Keratinocyte (primary cell): ENCODE results near the gene WASF1. TPM values are rescaled to one million over a fixed set of nuclear protein-coding genes. Genes with fewer than 3 reads are reported as not detected.

Experiments
- DNase-seq: peaks from one replicate; pipeline ENCODE4 v3.0.0-alpha.2; 2011; ENCODE audit warnings: low read depth, missing footprints, low spot score
- FAIRE-seq: peaks from 2 replicates; lab custom pipeline; 2011; peaks lifted over from hg19 to GRCh38; lab: Jason Lieb, UNC
- H2AFZ ChIP-seq: 2 replicates; pipeline ENCODE4 v1.6.0; 2012; ENCODE audit warnings: low read length, control low read depth, inconsistent platforms; ENCODE audit not compliant: control insufficient read depth
- H3K27ac ChIP-seq: 2 replicates; pipeline ENCODE4 v1.5.1; 2011; ENCODE audit warnings: low read length; ENCODE audit not compliant: control insufficient read depth, insufficient read depth
- H3K27me3 ChIP-seq: 3 replicates; pipeline ENCODE4 v1.6.0; 2011; ENCODE audit warnings: low read length; ENCODE audit not compliant: control insufficient read depth, insufficient read depth; ENCODE audit errors: extremely low read depth
- H3K36me3 ChIP-seq, 2 experiments: 2 replicates in 1 of 2; 3 replicates in 1 of 2; pipeline ENCODE4 v1.5.1; 2011; ENCODE audit warnings: low read length in 2 of 2, mild to moderate bottlenecking in 1 of 2; ENCODE audit not compliant: control insufficient read depth in 2 of 2, insufficient read depth in 2 of 2; ENCODE audit errors: extremely low read depth in 1 of 2
- H3K4me1 ChIP-seq: 3 replicates; pipeline ENCODE4 v1.5.1; 2011; ENCODE audit warnings: low read length; ENCODE audit not compliant: control insufficient read depth, insufficient read depth; ENCODE audit errors: extremely low read depth
- H3K4me2 ChIP-seq: 3 replicates; pipeline ENCODE4 v1.6.0; 2011; ENCODE audit warnings: low read depth, low read length; ENCODE audit not compliant: control insufficient read depth, insufficient read depth; ENCODE audit errors: extremely low read depth
- H3K4me3 ChIP-seq, 3 experiments: fragments of 200-600 bp in 1 of 3; sonication (generic) in 1 of 3; 2 replicates in 2 of 3; 3 replicates in 1 of 3; pipeline ENCODE4 v1.5.1; 2011 to 2016; ENCODE audit warnings: low read length in 3 of 3, mild to moderate bottlenecking in 3 of 3, control low read depth in 2 of 3, inconsistent platforms in 1 of 3, low read depth in 1 of 3, mixed read lengths in 1 of 3, mixed run types in 1 of 3, moderate library complexity in 1 of 3; ENCODE audit not compliant: control insufficient read depth in 2 of 3, insufficient read depth in 2 of 3; ENCODE audit errors: extremely low read depth in 1 of 3
- H3K79me2 ChIP-seq: 2 replicates; pipeline ENCODE4 v1.6.0; 2012; ENCODE audit warnings: low read length; ENCODE audit not compliant: control insufficient read depth, insufficient read depth
- H3K9ac ChIP-seq: 3 replicates; pipeline ENCODE4 v1.6.0; 2011; ENCODE audit warnings: low read length; ENCODE audit not compliant: control insufficient read depth, insufficient read depth; ENCODE audit errors: extremely low read depth
- H3K9me1 ChIP-seq: 3 replicates; pipeline ENCODE4 v1.6.0; 2011; ENCODE audit warnings: low read length; ENCODE audit not compliant: control insufficient read depth, insufficient read depth; ENCODE audit errors: extremely low read depth
- H3K9me3 ChIP-seq: 2 replicates; pipeline ENCODE4 v1.5.1; 2012; ENCODE audit warnings: low read depth, low read length; ENCODE audit not compliant: control insufficient read depth
- H4K20me1 ChIP-seq: 3 replicates; pipeline ENCODE4 v1.6.0; 2011; ENCODE audit warnings: low read length; ENCODE audit not compliant: control insufficient read depth, insufficient read depth; ENCODE audit errors: extremely low read depth
- CTCF ChIP-seq, 3 experiments: IDR thresholded peaks in 1 of 3; conservative IDR thresholded peaks in 1 of 3; optimal IDR thresholded peaks in 1 of 3; 2 replicates in 2 of 3; 3 replicates in 1 of 3; pipeline versions ENCODE3 to v1.5.1; 2011; ENCODE audit warnings: low read length in 3 of 3, mild to moderate bottlenecking in 3 of 3, moderate library complexity in 2 of 3, control low read depth in 1 of 3, inconsistent platforms in 1 of 3; ENCODE audit not compliant: insufficient read depth in 2 of 3; ENCODE audit errors: extremely low read depth in 1 of 3
- EZH2 ChIP-seq: IDR thresholded peaks from one replicate; pipeline ENCODE4 v1.6.1; 2012; ENCODE audit warnings: inconsistent platforms, mild to moderate bottlenecking, low read length, moderate library complexity
- dilution Hi-C: fragments of 300-500 bp; cut with MboI; formaldehyde crosslinking; loops from one replicate; pipeline ENCODE4 v1.7.0; 2020; ENCODE audit warnings: low sequenced_read_pairs; ENCODE audit not compliant: extremely low pct_ligation_motif_present
- polyA plus RNA-seq, 5 experiments: library from polyadenylated mRNA; depleted of rRNA in 3 of 5; stranded (reverse) in 3 of 5; stranded (forward) in 1 of 5; unstranded in 1 of 5; fragments of >200 nt; gene quantifications; 1 replicate in 1 of 5; 2 replicates in 3 of 5; 3 replicates in 1 of 5; pipeline versions ENCODE4 v1.2.1 to v1.2.3, GENCODE V29; 2011 to 2012; ENCODE audit warnings: missing spikeins in 2 of 5, low read depth in 1 of 5, low replicate concordance in 1 of 5

Gene WASF1
- polyA plus RNA-seq, 1 donor (not counting 4 experiments of a cell fraction or from before 2014, with no cell fraction given) = 20.9 TPM

DNA sequence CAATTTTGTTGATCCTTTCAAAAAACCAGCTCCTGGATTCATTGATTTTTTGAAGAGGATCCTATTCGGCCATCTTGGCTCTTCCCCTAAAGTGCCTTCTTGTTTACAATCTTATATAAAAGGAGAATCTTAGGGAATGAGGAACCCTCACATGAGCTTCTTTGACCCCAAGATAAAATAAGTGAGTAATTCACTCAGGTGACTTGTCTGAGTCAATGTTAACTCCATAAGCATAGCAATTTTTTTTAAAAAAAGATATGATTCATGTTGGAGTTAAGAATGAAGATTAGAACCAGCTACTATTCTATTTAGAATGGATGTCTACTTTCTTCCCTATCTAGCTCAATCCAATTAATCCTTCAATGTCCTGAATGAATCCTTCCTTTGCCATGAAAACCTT is 21.0 kb downstream of the WASF1 start:
- Histone ChIP-seq H3K9ac (no peak overlapping the region), H3K27me3 (no peaks in the 10 kb centered on the region), H3K27ac (no peak overlapping the region), H2AFZ (no peak overlapping the region), H3K36me3 (no peaks in the 10 kb centered on the region), H3K4me3 (no peak overlapping the region), H3K9me3 (no peaks in the 10 kb centered on the region), H4K20me1 (no peaks in the 10 kb centered on the region), H3K4me2 (no peak overlapping the region), H3K4me1 (no peaks in the 10 kb centered on the region), H3K79me2 (peaks cover 13% of the 10 kb centered on the region), H3K9me1 (no peaks in the 10 kb centered on the region)
- dilution Hi-C loops = no loop called here
- no peak for TF ChIP-seq EZH2
- no peak for TF ChIP-seq CTCF (optimal IDR thresholded peaks at IDR 0.05 in 1 of 3, IDR thresholded peaks at IDR 0.05 in 1 of 3, conservative IDR thresholded peaks at IDR 0.05 in 1 of 3; ENCODE audit: extremely low read depth in 1 of 3, insufficient read depth in 2 of 3, low read length in 3 of 3)
- DNase-seq (no peak), FAIRE-seq (no peak)

GRCh38 chr6:110147870-110148269 is 31.6 kb downstream of the WASF1 start:
- FAIRE-seq (no peak), DNase-seq (no peak)
- no peaks in the 10 kb centered on the region for H3K79me2 ChIP-seq
- no peak overlapping the region for H3K4me2 ChIP-seq
- H4K20me1 ChIP-seq = no peaks in the 10 kb centered on the region
- H3K9me1 ChIP-seq = no peaks in the 10 kb centered on the region
- no peak overlapping the region for H3K4me3 ChIP-seq
- no peaks in the 10 kb centered on the region for H3K9me3 ChIP-seq
- dilution Hi-C loops = no loop called here
- no peak overlapping the region for H3K27ac ChIP-seq
- TF ChIP-seq CTCF (optimal IDR thresholded peaks at IDR 0.05 in 1 of 3, IDR thresholded peaks at IDR 0.05 in 1 of 3, conservative IDR thresholded peaks at IDR 0.05 in 1 of 3; ENCODE audit: extremely low read depth in 1 of 3, insufficient read depth in 2 of 3, low read length in 3 of 3) (no peak), EZH2 (no peak)
- H3K9ac ChIP-seq = no peak overlapping the region
- no peaks in the 10 kb centered on the region for H3K36me3 ChIP-seq
- no peaks in the 10 kb centered on the region for H3K4me1 ChIP-seq
- no peak overlapping the region for H2AFZ ChIP-seq
- no peaks in the 10 kb centered on the region for H3K27me3 ChIP-seq
